Adrenal gland (tissue), 5 donors: ENCODE results near the gene SFXN5.

ENCODE experiments used
- CTCF ChIP-seq, 6 experiments: fragments of 450-650 bp in 4 of 6; fragments of 200-600 bp in 2 of 6; sonication (generic) in 1 of 6; IDR thresholded peaks; 1 replicate in 5 of 6; 2 replicates in 1 of 6; pipeline versions ENCODE4 v1.5.1 to v1.8.0; 2016 to 2021; ENCODE audit warnings: antibody characterized with exemption in 6 of 6, mild to moderate bottlenecking in 2 of 6, moderate library complexity in 1 of 6
- POLR2A ChIP-seq, 2 donors: fragments of 450-650 bp; IDR thresholded peaks; one replicate each; pipeline ENCODE4 v1.6.1; 2017; ENCODE audit warnings: antibody characterized with exemption in 2 of 2, mild to moderate bottlenecking in 2 of 2, moderate library complexity in 1 of 2
- donor health status: DM: no; HTN: no; CAD: no.

- TF ChIP-seq POLR2A (IDR thresholded peaks at IDR 0.05) (no peak), CTCF (IDR thresholded peaks at IDR 0.05) (no peak)
Measured at GRCh38 chr2:73110168-73111072, 38.9 kb upstream of the SFXN5 start.
